NCI-H526 treated with DMSO at 0.1 percent for 48 hours (cell line): ENCODE data around the gene NPAS3.
A peak's percentile ranks its signal among the peaks of the same experiment; 100 is the strongest.

ENCODE experiments used
- DNase-seq: peaks from one replicate; lab custom pipeline; 2025; lab: John Stamatoyannopoulos, UW

NPAS3 gene

DNA sequence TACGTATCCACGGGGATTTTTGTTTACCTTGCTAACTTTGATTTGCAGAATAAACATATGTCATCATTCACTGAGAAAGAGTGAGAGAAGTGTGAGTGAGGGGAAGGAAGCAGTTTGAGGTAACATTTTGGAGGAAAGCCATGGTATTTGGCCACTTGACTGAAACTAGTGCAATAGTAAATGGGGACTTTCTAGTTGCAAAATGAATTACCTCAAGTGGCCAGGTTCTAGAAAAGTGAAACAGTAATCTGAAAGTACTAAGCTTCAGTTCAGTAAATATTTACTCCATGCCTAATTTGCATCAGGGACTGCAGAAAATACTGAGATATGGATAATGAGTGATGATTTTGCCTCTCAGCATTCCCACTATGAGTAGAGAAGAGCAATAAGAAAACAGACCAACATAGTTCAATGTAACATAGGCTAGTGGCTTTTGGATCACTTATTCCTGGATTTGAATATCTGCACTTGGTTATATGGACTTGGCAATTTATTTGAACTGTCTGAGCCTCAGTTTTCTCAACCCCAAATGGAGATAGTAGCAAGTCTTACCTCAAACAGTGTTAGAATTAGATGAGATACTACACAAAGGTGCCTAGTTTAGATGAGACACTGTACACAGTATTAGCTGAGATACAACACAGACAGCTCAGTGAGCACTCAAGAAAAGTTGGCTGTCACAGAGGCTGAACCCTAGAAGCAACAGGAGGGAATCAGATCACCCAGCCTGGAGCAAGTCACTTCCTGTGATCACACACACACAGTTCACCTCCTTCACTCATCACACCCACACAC lies 439.1 kb downstream of the NPAS3 start:
- no peak for DNase-seq

DNA sequence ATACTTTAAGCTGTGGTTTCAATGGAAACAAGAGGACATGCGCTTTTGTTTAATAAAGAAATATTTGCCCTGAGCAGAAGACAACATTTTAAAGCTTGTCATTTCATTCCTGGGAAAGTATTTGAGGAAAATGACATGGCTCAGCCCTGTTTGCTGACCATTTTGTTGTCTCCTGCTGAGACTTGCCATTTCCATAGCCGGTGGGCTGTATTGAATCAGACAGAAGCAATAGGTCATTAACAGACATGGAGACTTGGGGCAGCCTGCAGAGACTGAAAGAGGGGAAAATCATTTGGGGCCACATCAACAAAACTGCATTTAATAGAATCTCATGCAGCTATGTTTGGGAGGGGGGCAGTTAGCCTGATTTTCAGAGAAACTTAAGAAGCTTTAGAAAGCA lies 443.0 kb downstream of the NPAS3 start:
- no peak for DNase-seq

DNA sequence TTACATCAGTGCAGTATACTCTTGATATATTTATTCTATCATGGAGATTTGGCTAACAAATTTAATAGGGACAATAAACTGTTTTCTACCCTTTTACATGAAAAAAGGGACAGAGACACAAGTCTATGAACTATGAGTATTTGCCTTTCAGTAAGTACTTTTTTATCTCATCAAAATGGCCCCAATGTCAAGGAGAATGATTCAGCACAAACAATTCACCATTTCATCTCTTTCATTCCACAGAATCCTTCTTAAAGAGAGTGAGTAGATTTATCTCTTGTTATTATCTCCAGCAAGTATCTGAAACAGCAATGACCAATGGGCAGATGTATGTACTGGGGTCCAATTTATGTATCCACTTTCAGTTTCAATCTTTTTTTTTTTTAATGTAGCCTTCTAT lies 447.5 kb downstream of the NPAS3 start:
- DNase-seq, result no peak

DNA sequence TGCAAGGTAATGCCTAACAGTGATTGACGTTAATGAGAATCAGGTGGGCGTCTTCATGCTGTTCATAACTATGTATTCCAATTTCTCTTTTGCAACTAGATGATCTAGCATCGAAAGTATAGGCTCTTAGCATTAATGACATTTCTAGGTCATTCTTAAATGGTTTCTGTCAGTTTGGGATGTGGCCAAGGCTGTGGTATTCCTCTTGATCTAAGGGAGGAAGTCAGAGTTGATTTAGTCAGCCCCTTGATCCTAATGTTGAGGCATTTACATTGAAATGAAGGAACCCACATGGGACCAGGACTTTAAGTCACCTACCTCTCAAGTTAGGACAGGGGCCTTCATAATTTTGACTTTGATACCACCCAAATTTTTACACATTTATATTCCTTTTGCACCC lies 448.1 kb downstream of the NPAS3 start:
- no peak for DNase-seq

DNA sequence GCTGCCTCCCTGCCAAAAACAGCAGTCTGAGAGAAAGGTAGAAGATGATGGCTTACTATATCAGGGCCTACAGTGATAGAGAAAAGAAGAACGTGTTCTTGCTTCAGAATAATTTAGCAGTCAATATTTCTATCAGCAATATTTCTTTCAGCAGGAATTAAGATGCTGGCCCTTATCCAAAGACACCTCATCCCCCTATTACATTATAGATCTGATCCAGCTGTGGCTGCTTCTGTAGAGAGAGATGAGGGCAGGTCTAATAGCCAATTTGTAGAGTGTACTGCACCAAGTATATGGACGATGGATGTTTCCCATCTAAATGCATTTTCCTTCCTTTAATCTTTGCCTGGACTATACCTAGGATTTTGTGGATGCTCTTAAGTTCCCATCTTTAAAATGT lies 451.7 kb downstream of the NPAS3 start:
- DNase-seq, result no peak

DNA sequence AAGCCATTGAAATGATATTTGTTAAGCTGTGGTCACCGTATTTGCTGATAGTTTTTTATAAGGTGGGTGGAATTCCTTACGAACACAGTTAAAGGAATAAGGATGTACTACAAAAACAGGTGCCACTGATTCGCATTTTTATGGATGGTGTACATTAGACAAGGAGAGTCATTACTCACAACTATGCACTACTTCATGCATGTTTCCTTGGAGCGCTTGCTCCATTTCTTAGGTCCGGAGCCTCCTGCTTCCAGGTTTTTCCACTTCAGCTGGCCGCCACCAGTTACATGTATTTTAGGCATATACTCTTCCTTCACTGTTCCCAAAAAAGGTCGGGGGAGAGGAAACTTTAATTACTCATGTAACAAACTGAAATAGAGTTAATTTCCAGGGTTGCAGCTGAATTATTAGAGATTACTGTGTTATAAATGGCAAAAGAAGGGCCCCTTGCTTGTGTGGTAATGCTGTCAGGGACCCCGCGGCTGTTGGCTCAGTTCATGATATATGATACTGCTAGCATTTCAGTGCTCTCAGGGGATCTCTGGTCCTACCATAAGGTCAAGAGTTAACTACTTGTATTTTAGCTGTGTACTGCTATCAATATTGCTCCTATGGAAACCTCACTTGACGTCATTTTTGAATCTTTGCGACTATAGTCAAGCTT lies 454.7 kb downstream of the NPAS3 start:
- peak; percentile 97 for DNase-seq

DNA sequence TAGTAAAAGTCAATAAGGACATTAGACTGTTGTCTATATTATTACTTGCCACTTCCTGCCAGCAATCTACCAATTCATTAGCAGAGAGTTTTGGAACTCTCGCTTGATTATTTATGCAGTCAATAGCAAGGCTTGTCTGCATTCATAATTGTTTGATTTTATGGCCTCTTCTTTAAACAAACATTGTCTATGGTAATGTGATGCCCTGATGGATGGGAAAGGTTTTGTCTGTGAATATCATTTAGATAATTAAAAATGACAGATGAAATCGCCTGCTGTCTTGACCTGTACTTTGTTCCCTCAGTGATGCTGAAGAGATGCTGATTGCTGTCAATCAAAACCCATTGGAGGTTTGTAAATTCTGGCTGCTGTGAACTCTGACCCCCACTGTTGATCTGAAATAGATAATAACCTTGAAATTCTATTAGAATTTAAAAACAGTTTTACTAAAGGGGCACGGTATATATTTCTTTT lies 455.3 kb downstream of the NPAS3 start:
- DNase-seq, result peak; percentile 97

DNA sequence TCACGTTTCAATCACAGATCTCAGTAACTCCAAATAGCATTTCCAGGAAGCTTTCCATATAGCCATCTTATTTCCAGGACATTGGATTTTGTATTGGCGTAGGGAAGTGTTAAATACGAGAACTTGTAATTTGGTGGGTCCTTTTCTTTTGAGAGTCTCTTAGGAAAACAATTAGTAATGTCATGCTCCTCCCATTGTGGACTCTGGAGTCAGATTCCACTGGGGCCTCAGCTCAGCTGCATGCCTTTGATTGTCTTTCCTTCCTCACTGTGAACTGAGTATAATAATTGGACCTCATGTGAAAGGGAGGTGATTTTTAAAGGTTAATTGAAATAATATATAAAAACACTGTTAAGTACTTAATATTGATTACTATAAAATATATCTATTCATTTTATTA lies 462.6 kb downstream of the NPAS3 start:
- DNase-seq, result no peak

DNA sequence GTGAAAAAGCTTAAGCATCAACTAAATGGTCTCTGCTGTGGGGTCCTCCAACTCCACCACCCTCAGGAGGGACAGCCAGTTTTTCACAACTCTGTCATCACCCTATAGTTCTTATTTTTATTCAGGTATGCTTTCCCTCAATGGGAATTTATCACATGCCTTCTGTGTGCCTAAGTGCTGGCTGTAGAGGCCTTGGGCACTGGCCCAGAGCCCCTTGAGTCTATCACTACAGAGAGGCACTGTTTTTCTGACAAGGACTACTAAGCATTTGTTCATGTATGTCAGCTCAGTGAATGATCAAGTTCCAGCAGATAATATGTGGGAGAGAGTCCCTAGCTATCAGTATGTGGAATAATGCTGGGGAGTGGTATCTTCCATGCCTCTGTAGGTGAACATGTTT lies 463.9 kb downstream of the NPAS3 start:
- DNase-seq, result peak; percentile 10

DNA sequence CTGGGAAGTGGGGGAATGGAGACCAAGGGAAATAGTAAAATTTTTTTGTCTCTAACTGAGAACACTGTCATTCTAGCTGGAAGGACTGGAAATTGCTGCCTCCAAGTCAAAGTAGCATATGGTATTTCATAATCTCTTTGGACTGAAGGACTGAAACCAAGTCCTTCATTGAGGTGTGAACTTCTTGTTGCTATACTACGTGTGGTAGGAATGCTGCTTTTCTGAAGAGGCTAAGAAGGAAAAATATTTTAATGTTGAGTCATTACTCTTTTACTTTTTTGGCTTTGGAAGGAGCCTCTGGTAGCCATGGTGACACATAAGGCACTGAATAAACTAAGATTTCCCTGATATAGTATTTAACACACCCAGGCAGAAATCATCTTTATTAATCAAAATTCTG lies 465.4 kb downstream of the NPAS3 start:
- DNase-seq, result no peak

DNA sequence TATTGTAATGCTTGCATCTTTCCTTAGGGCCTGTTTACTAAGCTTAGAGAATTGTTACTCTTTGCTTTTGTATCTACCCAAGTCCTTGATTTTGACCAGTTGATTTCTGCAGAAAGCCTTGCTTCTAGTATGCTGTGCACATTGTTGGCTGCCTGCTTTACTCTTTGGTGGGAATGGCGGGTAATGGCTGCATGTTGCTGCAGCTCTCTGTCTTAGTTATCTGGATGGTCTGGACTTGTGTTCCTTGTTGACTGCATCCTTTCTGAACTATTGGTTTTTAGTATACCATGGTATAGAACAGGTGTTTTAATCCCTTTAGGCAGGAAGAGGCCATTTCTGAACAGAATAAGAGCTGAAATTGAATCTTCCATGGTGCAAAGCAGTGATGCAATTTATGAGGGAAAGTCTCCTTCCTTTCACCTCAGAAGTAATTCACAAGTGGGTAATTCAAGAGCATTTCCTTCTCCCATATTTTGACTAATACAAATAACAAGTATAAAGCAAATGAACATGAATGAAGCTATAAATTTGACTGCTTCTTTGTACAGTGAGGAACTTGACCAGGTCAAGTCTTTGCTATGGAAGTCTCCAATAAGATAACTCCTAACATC lies 466.4 kb downstream of the NPAS3 start:
- no peak for DNase-seq

DNA sequence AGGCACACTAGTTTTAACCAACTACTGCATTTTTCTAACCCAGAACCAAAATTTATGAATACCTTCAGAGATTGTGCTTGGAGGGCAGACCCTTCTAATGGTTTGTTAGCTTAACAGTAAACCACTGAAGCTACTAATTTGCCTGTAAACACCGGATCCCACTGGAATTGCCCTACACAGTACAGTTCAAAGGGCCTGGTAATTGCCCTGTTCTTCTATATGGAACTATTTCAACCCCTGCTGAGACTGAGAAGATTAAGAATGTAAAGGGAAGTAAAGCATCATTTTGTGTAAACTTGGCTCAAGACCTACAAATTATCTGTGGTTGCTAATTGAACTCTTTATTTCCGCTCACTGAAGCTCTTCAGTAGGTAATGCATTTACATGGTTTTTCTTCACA lies 468.1 kb downstream of the NPAS3 start:
- DNase-seq, result no peak

DNA sequence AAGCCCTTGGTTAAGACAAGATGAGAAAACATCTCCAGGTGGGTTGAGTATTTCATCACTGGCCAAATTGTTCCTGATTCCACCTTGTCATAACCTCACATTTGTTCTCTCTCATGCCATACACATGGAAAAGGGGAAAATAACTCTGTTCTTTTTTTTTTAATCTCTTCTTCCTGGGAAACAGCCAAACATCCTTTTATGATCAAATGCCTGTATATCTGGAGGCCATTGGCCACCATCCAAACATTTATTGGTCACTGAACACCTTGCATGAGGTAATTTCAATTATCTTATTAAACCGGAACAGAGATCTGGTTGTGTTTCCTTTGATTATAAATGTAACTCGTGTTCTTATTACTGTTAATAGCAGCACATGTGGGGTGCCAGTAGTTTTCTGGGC lies 469.6 kb downstream of the NPAS3 start:
- DNase-seq, result no peak

DNA sequence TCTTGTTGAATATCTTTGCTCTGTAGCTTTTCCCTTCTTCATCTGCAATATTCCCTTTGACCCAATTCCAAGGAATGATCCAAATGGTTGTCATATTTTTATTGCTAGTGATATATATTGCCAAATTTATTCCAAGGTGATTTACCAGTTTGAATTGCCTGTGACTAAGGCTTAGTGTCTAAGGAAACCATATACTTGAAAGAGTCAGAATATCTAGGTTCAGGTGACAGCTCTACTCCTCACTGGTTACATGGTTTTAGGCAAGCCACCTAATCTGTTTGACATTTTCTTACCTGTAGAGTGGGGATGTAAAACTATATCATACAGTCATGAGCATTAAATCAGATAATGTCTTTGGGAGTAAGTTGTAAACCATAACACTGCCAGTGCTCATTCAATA lies 473.8 kb downstream of the NPAS3 start:
- no peak for DNase-seq

DNA sequence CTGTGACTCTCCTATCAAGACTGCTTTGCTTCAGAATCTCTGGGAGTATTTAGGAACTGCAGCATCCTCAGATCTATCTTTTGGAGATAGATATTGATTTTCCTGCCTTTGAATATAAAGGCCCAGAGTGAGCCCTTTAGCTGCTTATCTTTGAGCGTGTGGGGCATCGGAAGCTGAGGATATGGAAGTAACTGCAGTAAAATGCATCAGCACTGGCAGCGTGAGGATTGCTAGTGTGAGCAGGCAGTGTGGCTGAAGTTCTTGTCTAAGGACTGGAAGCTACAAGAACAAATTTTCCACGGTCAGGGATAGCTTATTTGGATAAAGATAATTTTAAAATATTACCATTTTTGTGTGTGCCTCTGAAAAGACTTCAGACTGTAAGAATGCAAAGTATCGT lies 474.7 kb downstream of the NPAS3 start:
- no peak for DNase-seq

DNA sequence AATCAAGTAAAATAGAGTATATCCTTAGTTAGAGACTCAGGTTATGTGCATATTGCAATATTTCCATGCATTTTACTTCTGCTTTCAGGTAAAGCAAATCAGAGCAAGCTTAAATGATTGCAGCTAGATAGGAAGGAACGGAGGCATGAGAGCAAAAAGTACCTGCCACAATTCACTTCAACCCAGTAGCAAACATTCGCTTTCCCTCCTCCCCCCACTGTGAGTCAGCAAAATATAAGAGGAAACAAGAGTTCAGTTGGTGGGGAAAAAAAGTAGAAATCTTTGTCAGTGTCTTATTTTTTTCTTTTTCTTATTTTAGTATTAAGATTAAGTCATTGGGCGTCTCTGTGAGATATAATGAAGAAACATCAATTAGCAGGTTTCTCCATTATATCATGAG lies 475.4 kb downstream of the NPAS3 start:
- DNase-seq, result no peak

DNA sequence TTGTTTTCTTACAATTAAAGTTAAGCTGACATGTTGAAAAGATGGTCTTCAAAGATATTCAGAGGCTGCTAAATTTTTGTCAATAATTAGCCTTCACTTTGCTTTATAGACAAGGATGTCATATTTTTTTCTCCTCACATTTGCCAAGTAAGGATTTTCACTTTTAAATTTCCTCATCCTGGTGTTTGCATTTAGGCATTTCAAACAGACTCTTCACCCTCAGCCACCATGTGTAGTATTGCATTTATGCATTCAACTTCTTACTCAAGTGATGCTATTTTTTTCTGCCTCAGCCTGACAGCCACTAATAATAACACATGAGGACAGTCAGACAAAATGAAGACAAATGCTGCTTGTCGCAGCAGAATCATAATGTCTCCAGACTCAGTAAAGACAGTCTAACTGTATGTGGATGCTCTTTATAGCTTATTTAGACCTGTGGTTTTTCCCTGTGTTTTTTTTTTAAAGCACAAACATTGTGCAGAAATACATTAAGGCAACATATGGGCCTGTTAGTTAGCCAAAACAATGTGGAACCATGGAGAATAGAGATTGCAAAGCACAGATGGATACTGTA lies 481.5 kb downstream of the NPAS3 start:
- no peak for DNase-seq

DNA sequence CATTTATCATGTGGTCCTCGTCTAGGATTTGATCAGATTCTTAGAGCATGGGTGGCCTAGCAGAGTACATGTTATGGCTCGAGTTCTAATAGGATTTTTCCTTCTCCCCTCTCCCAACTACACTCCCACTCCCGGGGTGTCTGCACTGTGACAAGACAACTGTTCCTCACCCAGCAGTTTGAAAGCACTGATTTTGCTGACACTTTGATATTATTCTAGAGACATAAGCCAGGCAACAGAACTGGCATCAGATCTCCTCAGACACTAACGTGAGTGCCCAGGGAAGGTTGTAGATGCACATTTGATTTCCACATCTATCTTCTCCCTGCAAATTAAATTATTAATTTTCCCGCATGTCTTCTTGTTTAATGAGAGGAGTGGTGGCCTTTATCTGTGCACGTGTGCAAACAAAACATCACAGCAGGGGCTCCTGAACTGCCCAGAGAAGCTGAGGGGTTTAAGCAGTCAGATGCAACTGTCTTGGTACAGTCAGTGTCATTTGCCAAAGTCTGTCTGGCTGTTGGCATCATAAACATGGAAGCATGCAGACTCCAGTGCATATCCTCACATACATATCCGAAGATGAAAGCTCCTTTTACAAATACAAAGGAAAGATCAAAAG lies 491.8 kb downstream of the NPAS3 start:
- no peak for DNase-seq

DNA sequence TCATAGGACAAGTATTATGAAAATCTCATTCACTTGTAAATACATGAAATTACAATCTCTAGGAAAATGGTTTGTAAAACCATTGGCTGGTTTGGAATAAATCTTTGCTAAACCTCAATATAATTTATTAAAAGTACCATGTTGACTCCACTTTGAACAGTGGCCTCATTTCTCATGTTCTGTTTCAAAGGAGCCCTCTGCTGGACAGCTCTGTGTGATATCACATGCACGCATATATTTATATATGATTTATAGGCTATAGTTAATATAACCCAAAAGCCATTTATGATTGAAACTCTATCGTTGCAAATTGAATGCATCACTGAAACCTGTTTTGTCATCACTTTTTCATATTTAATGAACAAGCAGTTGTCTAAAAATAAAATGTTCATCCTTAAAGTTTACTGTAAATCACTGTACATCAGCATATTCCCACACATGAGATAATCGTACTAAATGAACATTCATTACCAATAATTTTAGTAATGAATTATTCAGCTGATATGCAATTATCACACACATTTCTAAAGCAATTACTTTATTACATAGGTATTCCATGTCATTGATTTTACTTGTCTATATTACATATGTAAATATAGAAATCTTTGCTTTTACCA lies 493.8 kb downstream of the NPAS3 start:
- peak; percentile 55 for DNase-seq

DNA sequence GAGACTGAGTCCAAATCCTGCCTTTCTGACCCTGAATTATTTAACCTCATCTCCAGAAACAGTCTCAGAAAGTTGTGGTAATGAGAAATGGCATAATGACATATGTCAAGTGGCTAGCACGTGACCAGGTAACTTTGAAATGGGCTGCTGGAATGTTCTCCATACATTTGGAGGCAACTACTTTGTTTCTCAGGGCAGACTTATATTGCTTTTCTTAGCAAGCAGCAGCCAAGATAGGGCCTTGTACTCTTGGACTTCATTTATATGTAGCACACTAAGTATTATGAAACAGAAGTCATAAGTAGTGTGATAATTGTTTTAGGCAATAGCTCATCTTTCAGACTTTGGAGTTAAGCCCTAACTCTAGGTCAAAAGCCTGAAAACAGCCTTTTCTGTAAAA lies 494.7 kb downstream of the NPAS3 start:
- DNase-seq, result no peak

DNA sequence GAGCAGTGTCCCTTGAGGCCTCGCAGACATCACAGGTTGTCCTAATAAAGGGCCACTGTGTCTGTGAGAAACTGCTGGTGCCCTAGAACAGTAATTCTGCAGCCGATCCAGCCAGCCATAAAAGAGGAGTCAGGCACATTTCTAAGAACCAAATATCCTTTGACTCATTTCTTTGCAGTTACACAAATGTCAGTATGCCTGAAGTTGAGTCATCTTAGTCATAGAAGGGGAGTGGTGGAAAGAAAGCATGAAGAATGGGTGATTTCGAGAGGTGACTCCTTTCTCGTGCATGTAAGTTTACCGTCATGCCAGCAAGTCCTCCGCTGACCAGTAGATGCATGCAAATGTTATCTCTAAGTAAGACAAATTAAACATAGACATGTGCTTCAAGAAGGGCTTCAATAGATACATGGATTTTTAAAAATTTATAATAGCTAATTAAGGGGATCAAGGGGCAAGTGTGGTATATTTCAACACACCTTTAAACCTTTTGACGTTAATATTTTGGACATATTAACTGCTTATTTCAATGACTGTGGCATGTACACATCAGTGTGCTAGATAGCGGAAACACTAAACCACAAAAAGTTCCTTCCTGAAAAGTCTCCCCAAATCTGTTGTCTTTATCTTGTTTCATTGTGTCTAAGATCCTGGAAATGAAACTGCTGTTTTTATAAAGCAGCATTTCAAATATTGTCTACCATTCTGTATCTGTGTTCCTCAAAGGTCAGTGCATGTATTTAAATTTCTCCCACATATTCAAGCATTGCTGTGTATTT lies 497.4 kb downstream of the NPAS3 start:
- no peak for DNase-seq
